DND-41 (cell line): ENCODE measurements around the gene PEX5L.

Experiments used
- ATAC-seq: fragments of 200-7000 bp; cut with Tn5 transposase; 3 replicates; pipeline ENCODE4 v1.9.1; 2021; ENCODE audit warnings: low read depth; ENCODE audit not compliant: insufficient read depth
- DNase-seq: peaks from one replicate; pipeline ENCODE4 v3.0.0-alpha.2; 2020
- H2AFZ ChIP-seq: 2 replicates; pipeline ENCODE4 v1.6.0; 2012; ENCODE audit warnings: low read depth, low read length
- H3K27ac ChIP-seq: 2 replicates; pipeline ENCODE4 v1.5.1; 2012; ENCODE audit warnings: low read length, inconsistent platforms
- H3K27me3 ChIP-seq: fragments of 200-600 bp; sonication (generic); 2 replicates; pipeline ENCODE4 v1.6.0; 2012; ENCODE audit warnings: low read length, mild to moderate bottlenecking, inconsistent platforms; ENCODE audit not compliant: insufficient read depth, poor library complexity
- H3K36me3 ChIP-seq: 2 replicates; pipeline ENCODE4 v1.5.1; 2012; ENCODE audit warnings: low read length, inconsistent platforms; ENCODE audit not compliant: insufficient read depth
- H3K4me1 ChIP-seq: 2 replicates; pipeline ENCODE4 v1.5.1; 2012; ENCODE audit warnings: mild to moderate bottlenecking, low read length; ENCODE audit not compliant: insufficient read depth
- H3K4me2 ChIP-seq: 2 replicates; pipeline ENCODE4 v1.6.0; 2012; ENCODE audit warnings: mild to moderate bottlenecking, moderate library complexity, low read length, inconsistent platforms; ENCODE audit not compliant: insufficient read depth
- H3K4me3 ChIP-seq, 2 experiments: fragments of 200-600 bp in 1 of 2; shearing (Covaris generic) in 1 of 2; 2 replicates each; pipeline ENCODE4 v1.5.1; 2012 to 2016; ENCODE audit warnings: inconsistent platforms in 2 of 2, low read length in 2 of 2, mild to moderate bottlenecking in 2 of 2, low read depth in 1 of 2, moderate library complexity in 1 of 2
- H3K79me2 ChIP-seq: 2 replicates; pipeline ENCODE4 v1.6.0; 2012; ENCODE audit warnings: low read length, inconsistent platforms; ENCODE audit not compliant: insufficient read depth
- H3K9ac ChIP-seq: 2 replicates; pipeline ENCODE4 v1.6.0; 2012; ENCODE audit warnings: low read depth, mild to moderate bottlenecking, inconsistent platforms, low read length, moderate library complexity
- H3K9me3 ChIP-seq: 2 replicates; pipeline ENCODE4 v1.5.1; 2012; ENCODE audit warnings: low read length, moderate library complexity, mild to moderate bottlenecking, inconsistent platforms; ENCODE audit not compliant: insufficient read depth, severe bottlenecking
- H4K20me1 ChIP-seq: 2 replicates; pipeline ENCODE4 v1.6.0; 2012; ENCODE audit warnings: low read length; ENCODE audit not compliant: insufficient read depth
- EZH2 ChIP-seq: IDR thresholded peaks from 3 replicates; pipeline ENCODE4 v1.6.1; 2012; ENCODE audit warnings: borderline replicate concordance, low read depth, mild to moderate bottlenecking, moderate library complexity, low read length, inconsistent platforms; ENCODE audit not compliant: severe bottlenecking
- TF ChIP-seq, protein P1 (sequence below): IDR thresholded peaks from 2 replicates; pipeline ENCODE4 v1.5.1; 2012; ENCODE audit warnings: borderline replicate concordance, low read length, moderate library complexity, mild to moderate bottlenecking; ENCODE audit not compliant: poor library complexity, severe bottlenecking; ENCODE audit errors: extremely low read depth

Gene PEX5L

DNA sequence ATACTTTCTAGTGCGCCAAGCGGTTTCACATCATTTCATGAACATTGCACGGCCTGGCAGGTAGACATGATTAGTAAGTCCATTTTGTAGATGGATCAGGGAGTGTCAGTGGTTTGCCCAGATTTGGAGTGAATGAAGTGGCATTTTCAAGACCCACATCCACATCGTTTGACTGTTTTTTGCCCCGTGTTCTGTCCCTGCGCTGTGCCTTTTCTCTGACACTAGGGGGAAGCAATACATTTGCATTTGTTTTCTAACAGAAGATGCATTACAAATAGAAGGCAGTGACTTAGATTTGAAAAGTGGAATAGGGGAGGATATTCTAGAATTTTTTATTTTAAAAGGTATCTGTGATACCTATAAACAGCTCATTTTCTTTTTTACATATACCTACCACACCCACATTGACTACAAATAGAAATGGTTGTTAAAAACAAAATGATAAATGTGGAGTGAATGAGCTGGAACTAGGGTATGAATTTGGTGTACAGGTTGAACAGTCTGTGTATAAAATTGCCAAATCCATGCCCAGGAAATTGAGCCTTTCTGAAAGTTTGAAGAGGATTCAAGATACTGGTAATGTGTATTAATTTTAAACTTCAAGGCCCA is 285.9 kb downstream of the PEX5L start:
- no peaks in the 10 kb centered on the region for H3K79me2 ChIP-seq
- H3K4me1 ChIP-seq = no peaks in the 10 kb centered on the region
- no peak overlapping the region for H3K9ac ChIP-seq
- H3K27me3 ChIP-seq = no peaks in the 10 kb centered on the region
- no peak overlapping the region for H3K4me2 ChIP-seq
- no peaks in the 10 kb centered on the region for H3K9me3 ChIP-seq
- ATAC-seq (peak; percentile 77), DNase-seq (peak; percentile 37)
- TF ChIP-seq, protein P1, sequence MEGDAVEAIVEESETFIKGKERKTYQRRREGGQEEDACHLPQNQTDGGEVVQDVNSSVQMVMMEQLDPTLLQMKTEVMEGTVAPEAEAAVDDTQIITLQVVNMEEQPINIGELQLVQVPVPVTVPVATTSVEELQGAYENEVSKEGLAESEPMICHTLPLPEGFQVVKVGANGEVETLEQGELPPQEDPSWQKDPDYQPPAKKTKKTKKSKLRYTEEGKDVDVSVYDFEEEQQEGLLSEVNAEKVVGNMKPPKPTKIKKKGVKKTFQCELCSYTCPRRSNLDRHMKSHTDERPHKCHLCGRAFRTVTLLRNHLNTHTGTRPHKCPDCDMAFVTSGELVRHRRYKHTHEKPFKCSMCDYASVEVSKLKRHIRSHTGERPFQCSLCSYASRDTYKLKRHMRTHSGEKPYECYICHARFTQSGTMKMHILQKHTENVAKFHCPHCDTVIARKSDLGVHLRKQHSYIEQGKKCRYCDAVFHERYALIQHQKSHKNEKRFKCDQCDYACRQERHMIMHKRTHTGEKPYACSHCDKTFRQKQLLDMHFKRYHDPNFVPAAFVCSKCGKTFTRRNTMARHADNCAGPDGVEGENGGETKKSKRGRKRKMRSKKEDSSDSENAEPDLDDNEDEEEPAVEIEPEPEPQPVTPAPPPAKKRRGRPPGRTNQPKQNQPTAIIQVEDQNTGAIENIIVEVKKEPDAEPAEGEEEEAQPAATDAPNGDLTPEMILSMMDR = peak; percentile 87
- TF ChIP-seq EZH2 = no peak
- no peak overlapping the region for H3K4me3 ChIP-seq
- no peaks in the 10 kb centered on the region for H4K20me1 ChIP-seq
- H3K36me3 ChIP-seq = peaks cover 22% of the 10 kb centered on the region
- H2AFZ ChIP-seq = no peak overlapping the region
- no peak overlapping the region for H3K27ac ChIP-seq

DNA sequence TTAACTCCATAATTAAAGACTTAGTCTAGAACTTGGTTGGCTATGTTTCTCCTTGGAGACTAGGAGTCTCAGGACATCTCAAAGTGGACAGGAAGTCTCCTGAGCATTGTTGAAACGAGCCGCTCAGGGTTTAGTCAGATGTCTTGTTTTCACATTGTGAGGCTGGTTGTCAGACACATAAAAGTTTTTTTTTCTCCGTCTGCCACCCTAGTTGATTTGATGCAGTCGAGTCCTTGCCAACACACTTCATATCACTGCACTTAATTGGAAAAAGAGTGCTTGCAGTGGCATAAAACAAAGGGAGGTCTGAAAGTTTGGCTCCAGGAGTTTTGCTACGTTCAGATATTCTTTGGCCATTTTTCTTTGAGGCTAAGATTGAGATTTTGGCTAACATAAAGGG is 291.0 kb downstream of the PEX5L start:
- Histone ChIP-seq H3K27me3 (no peaks in the 10 kb centered on the region), H3K36me3 (peaks cover 44% of the 10 kb centered on the region), H3K4me2 (no peak overlapping the region)

DNA sequence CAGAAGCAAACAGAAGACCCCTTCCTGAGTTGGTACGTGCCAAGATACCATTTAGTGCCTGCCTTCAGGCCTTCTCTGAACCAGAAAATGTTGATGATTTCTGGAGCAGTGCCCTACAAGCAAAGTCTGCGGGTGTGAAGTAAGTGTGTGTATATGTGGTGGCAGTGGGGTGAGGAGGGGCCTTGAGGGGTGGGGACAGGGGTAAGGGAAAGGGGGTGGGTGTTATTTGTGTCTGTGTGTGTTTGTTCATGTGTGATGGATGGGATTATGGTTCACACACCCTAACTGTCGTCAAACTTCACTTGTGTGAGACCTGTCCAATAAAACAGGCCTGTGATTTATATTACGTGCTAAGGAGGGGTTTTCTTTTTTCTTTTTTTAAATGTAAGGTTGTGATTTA is 291.7 kb downstream of the PEX5L start:
- H3K27me3 ChIP-seq = no peaks in the 10 kb centered on the region
- H3K27ac ChIP-seq = no peak overlapping the region
- no peaks in the 10 kb centered on the region for H3K4me1 ChIP-seq
- TF ChIP-seq, protein P1 = no peak
- no peak for TF ChIP-seq EZH2
- DNase-seq (no peak), ATAC-seq (no peak)
- H3K4me2 ChIP-seq = no peak overlapping the region
- no peak overlapping the region for H3K9ac ChIP-seq
- no peak overlapping the region for H3K4me3 ChIP-seq
- no peaks in the 10 kb centered on the region for H3K9me3 ChIP-seq
- H2AFZ ChIP-seq = no peak overlapping the region
- no peaks in the 10 kb centered on the region for H3K79me2 ChIP-seq
- no peaks in the 10 kb centered on the region for H4K20me1 ChIP-seq
- peaks cover 49% of the 10 kb centered on the region for H3K36me3 ChIP-seq

More for the DNA sequence above, 291.0 kb downstream of the PEX5L start:
- no peak overlapping the region for H2AFZ ChIP-seq
- H3K79me2 ChIP-seq = no peaks in the 10 kb centered on the region
- DNase-seq (no peak), ATAC-seq (no peak)
- H3K4me3 ChIP-seq = no peak overlapping the region
- H4K20me1 ChIP-seq = no peaks in the 10 kb centered on the region
- TF ChIP-seq, protein P1 = no peak
- TF ChIP-seq EZH2 = no peak
- no peak overlapping the region for H3K27ac ChIP-seq
- no peak overlapping the region for H3K9ac ChIP-seq
- no peaks in the 10 kb centered on the region for H3K9me3 ChIP-seq
- no peaks in the 10 kb centered on the region for H3K4me1 ChIP-seq
